AG10803 (cell line): ENCODE results near the gene DCLRE1A.

ENCODE experiments used
- DNase-seq: peaks from one replicate; pipeline ENCODE4 v3.0.0; 2010; ENCODE audit warnings: low read depth
- H3K4me3 ChIP-seq: 2 replicates; pipeline ENCODE4 v1.5.1; 2011; ENCODE audit warnings: mild to moderate bottlenecking, low read length, control low read depth
- TF ChIP-seq, protein P1 (sequence below): conservative IDR thresholded peaks from 2 replicates; pipeline ENCODE4 v1.5.1; 2011; ENCODE audit warnings: mild to moderate bottlenecking, low read length, control low read depth, inconsistent platforms

The DCLRE1A gene

GRCh38 chr10:113801569-113801968 lies 52.3 kb downstream of the DCLRE1A start:
- TF ChIP-seq, protein P1, sequence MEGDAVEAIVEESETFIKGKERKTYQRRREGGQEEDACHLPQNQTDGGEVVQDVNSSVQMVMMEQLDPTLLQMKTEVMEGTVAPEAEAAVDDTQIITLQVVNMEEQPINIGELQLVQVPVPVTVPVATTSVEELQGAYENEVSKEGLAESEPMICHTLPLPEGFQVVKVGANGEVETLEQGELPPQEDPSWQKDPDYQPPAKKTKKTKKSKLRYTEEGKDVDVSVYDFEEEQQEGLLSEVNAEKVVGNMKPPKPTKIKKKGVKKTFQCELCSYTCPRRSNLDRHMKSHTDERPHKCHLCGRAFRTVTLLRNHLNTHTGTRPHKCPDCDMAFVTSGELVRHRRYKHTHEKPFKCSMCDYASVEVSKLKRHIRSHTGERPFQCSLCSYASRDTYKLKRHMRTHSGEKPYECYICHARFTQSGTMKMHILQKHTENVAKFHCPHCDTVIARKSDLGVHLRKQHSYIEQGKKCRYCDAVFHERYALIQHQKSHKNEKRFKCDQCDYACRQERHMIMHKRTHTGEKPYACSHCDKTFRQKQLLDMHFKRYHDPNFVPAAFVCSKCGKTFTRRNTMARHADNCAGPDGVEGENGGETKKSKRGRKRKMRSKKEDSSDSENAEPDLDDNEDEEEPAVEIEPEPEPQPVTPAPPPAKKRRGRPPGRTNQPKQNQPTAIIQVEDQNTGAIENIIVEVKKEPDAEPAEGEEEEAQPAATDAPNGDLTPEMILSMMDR: no peak
- H3K4me3 ChIP-seq: no peak overlapping the region
- DNase-seq: no peak

- TF ChIP-seq, protein P1: no peak
- no peak for DNase-seq
- H3K4me3 ChIP-seq: no peak overlapping the region
These were observed 62.2 kb downstream of the DCLRE1A start for GRCh38 chr10:113791691-113792090.

GRCh38 chr10:113788604-113789083 lies 65.2 kb downstream of the DCLRE1A start:
- DNase-seq: peak; percentile 97
- TF ChIP-seq, protein P1: no peak
- no peak overlapping the region for H3K4me3 ChIP-seq
